GM12872 (cell line): ENCODE data around the gene GRAMD1A.

ENCODE experiments used
- CTCF ChIP-seq: IDR thresholded peaks from 3 replicates; pipeline ENCODE4 v1.5.1; 2011; ENCODE audit warnings: low read depth, mild to moderate bottlenecking, low read length, moderate library complexity; ENCODE audit not compliant: insufficient read depth

Gene GRAMD1A

GRCh38 chr19:35009424-35010415, 9.6 kb downstream of the GRAMD1A start:
- no peak for TF ChIP-seq CTCF

GRCh38 chr19:35011091-35011689, 11.1 kb downstream of the GRAMD1A start:
- no peak for TF ChIP-seq CTCF

- TF ChIP-seq CTCF = no peak
These were observed 11.9 kb downstream of the GRAMD1A start for GRCh38 chr19:35011737-35012682.

- peak; percentile 98 for TF ChIP-seq CTCF
These were observed 13.1 kb downstream of the GRAMD1A start for GRCh38 chr19:35013041-35013819.

- no peak for TF ChIP-seq CTCF
These were observed 14.0 kb downstream of the GRAMD1A start for GRCh38 chr19:35013820-35014754.

GRCh38 chr19:35015270-35015953, 15.3 kb downstream of the GRAMD1A start:
- TF ChIP-seq CTCF = no peak
